IPS-15b (cell line): ENCODE results near the gene FUT4.
"Not testable (repeated sequence)": the region's sequence is repeated elsewhere in the genome, so short reads cannot be mapped to it uniquely, and the experiment has no call there.

ENCODE experiments used
- H3K27me3 ChIP-seq: one replicate; pipeline ENCODE4 v1.6.1; 2013; ENCODE audit warnings: low read length; ENCODE audit not compliant: control insufficient read depth, insufficient read depth
- H3K36me3 ChIP-seq: one replicate; pipeline ENCODE4 v1.6.1; 2013; ENCODE audit warnings: low read length; ENCODE audit not compliant: control insufficient read depth, insufficient read depth
- H3K4me1 ChIP-seq: one replicate; pipeline ENCODE4 v1.6.1; 2013; ENCODE audit warnings: mild to moderate bottlenecking, low read length; ENCODE audit not compliant: control insufficient read depth, insufficient read depth
- H3K4me3 ChIP-seq: one replicate; pipeline ENCODE4 v1.5.1; 2013; ENCODE audit warnings: low read depth, low read length
- H3K9ac ChIP-seq: one replicate; pipeline ENCODE4 v1.6.1; 2013; ENCODE audit warnings: low read depth, mild to moderate bottlenecking, low read length
- H3K9me3 ChIP-seq: one replicate; pipeline ENCODE4 v1.6.1; 2013; ENCODE audit warnings: mild to moderate bottlenecking, low read length; ENCODE audit not compliant: control insufficient read depth, insufficient read depth

The FUT4 gene

DNA sequence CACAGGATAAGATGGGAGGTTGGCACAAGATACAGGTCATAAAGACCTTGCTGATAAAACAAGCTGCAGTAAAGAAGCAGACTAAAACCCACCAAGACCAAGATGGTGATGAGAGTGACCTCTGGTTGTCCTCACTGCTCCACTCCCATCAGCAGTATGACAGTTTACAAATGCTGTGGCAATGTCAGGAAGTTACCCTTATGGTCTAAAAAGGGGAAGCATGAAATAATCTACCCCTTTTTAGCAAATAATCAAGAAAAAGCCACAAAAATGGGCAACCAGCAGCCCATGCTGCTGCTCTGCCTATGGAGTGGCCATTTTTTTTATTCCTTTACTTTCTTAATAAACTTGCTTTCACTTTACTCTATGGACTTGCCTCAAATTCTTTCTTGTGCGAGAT is 14.7 kb downstream of the FUT4 start:
- Histone ChIP-seq H3K9ac (no peak overlapping the region), H3K27me3 (no peaks in the 10 kb centered on the region), H3K4me3 (no peak overlapping the region), H3K4me1 (no peaks in the 10 kb centered on the region), H3K9me3 (no peaks in the 10 kb centered on the region), H3K36me3 (no peaks in the 10 kb centered on the region)

DNA sequence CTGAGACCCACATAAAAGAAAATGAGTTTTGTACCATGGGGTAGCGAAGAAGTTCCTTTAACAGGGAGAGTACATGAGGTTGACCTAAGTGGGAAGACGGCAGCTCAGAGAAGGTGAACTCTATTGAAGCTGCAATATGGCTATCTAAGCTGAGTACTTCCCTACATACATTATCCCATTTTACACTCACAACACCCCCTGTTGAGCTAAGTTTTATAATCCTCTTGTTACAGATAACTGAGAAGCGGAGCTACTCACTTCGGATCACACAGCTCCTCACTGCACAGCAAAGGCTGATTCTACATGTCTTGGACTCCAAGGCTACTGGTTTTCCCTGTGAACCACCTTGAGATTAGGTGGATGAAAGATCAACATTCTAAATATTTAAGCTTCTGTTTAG is 15.2 kb downstream of the FUT4 start:
- H3K4me3 ChIP-seq = no peak overlapping the region
- peaks cover 3% of the 10 kb centered on the region for H3K4me1 ChIP-seq
- no peak overlapping the region for H3K9ac ChIP-seq
- no peaks in the 10 kb centered on the region for H3K9me3 ChIP-seq
- no peaks in the 10 kb centered on the region for H3K36me3 ChIP-seq
- no peaks in the 10 kb centered on the region for H3K27me3 ChIP-seq

DNA sequence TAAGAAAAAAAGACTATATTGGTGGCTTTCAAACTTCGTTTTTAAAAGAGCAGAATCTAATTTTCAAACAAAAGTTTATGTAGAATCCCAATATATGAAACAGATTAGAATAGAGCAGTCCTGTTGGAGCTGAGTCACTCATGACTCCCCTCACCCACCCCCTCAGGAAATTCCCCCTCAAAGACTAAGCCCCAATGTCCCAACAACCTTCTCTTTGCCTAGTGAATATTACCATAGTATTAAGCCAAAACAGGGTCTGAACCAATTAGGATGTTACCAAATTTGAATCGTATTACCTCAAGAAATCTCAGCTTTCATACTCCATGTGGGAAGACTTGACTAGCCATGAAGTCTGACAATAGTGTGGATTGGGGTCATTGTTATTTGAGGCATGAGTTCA is 15.6 kb downstream of the FUT4 start:
- H3K36me3 ChIP-seq = no peaks in the 10 kb centered on the region
- H3K9me3 ChIP-seq = no peaks in the 10 kb centered on the region
- no peak overlapping the region for H3K9ac ChIP-seq
- H3K27me3 ChIP-seq = no peaks in the 10 kb centered on the region
- H3K4me1 ChIP-seq = peaks cover 3% of the 10 kb centered on the region
- H3K4me3 ChIP-seq = no peak overlapping the region

DNA sequence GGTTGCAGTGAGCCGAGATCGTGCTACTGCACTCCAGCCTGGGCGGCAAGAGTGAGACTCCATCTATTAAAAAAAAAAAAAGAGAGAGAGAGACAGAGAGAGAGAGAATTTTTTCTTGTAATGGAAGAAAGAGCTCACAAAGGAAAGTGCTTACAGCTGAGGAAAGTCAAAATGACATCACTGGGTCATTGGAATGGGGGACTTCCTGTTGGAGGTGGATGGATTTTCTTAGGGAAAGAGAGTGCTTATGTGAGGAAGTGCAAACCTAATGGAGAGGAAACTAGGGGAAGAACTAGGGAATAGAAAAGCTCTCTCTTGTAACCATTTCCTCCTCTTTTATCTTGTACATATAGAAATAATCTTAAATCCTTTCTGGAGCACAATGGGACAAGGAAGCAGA is 17.1 kb downstream of the FUT4 start:
- Histone ChIP-seq H3K9me3 (no peaks in the 10 kb centered on the region), H3K9ac (no peak overlapping the region), H3K4me1 (peaks cover 3% of the 10 kb centered on the region), H3K27me3 (no peaks in the 10 kb centered on the region), H3K36me3 (no peaks in the 10 kb centered on the region), H3K4me3 (no peak overlapping the region)

DNA sequence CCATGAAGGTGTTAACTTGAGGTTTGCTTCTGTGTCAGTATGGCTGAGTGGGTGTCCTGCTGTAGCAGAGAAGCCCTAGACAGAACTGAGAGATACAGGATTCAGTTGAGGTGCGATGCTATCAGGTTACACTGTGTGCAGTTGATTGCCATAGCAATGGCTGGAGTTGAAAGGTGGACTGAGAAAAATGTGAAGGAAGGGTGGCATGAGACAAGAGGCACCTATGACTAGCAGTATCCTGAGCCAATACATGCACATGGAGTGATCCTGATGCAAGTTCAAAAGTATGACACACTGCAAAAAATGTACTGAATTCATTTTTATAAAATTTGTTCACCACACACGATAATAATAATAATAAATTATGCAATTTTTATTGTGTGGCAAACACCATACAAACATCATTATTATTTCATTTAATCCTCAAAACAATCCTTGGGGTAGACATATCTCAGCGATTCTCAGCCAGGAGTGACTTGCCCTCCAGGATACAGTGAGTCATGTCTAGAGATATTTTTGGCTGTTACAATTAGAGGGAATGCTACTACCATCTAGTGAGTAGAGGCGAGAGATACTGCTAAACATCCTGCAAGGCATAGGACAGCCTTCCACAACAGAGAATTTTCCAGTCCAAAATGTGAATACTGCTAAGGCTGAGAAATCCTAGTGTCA is 19.6 kb downstream of the FUT4 start:
- Histone ChIP-seq H3K4me1 (peaks cover 3% of the 10 kb centered on the region), H3K36me3 (no peaks in the 10 kb centered on the region), H3K27me3 (no peaks in the 10 kb centered on the region), H3K4me3 (no peak overlapping the region), H3K9ac (no peak overlapping the region), H3K9me3 (no peaks in the 10 kb centered on the region)

DNA sequence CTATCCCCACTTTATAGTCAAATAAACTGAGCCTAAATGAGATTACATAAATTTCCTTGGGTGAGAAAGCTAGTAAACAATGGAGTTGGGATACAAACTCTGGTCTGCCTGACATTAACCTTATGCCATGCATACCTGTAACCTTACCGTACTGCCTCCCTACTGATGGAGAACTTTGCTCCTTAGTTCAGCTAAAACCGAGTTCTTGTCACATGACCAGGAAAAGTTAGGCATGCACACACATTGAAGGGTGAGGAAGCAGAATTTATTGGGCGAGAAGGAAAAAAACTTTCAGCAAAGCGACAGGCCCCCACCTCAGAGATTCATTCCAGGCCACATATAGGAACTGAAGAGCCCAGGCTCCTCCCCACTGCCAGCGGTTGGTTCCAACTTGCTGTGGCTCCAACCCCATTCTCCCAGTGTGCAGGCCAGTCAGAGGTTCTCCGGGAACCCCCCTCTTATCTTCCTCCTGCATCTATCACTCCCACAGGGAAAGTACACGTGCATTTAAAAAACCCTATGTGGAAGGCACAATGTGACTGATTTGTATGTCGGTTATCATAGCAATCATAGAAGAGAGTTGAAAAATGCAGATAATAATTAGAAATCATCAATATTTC is 20.2 kb downstream of the FUT4 start:
- Histone ChIP-seq H3K9me3 (no peaks in the 10 kb centered on the region), H3K27me3 (no peaks in the 10 kb centered on the region), H3K4me1 (peaks cover 3% of the 10 kb centered on the region), H3K36me3 (no peaks in the 10 kb centered on the region), H3K9ac (no peak overlapping the region), H3K4me3 (no peak overlapping the region)

DNA sequence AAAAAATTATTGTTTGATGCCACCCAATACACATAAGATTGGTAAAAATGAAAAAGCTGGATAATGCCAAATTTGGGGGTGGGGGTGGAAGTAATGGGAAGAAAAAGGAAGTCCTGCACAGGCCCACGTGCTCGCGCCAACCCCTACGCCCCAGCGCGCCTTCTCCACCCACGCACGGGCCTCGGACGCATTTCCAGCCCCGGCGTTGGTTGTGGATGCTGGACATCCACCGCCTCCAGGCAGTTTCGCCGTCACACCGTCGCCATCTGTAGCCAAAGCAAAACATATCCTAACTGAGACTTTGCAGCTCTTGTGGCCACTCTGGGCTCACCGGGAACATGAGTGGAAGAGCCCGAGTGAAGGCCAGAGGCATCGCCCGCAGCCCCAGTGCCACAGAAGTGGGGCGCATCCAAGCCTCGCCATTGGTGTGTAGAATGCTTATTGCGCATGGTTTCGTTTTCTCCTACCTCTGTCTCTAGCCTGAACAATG is 23.5 kb downstream of the FUT4 start, which contains the start of gene PIWIL4:
PIWIL4 (plus strand) TSS at position 188 of the 490 bp plus-strand sequence; CDS start at position 339, 151 bp downstream.
- no peak within 1 kb of the TSS for H3K4me3 ChIP-seq
- H3K27me3 ChIP-seq = no peaks in the 10 kb centered on the region
- no peaks in the 10 kb centered on the region for H3K9me3 ChIP-seq
- no peaks in the 10 kb centered on the region for H3K36me3 ChIP-seq
- H3K4me1 ChIP-seq = peaks cover 3% of the 10 kb centered on the region
- H3K9ac ChIP-seq = no peak within 1 kb of the TSS

DNA sequence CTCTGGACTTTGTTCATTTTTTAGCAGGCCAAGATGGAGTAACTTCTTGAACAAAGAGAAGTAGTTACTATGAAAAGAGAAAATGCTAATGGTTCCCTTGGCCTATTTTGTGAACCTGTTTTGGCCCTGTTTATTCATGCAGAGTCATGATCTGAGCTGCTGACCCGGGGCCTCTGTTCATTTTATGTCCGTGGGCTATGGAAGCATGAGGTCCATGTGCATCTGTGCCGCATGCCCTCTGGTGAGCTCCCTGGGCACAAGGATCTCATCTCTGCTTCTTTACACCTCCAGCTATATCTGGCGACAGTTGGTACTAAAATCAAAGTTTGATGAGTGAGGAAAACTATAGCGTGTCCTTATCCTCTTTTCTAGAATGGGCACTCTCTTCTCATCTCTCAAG is 24.5 kb downstream of the FUT4 start:
- Histone ChIP-seq H3K4me3 (no peak overlapping the region), H3K9ac (no peak overlapping the region), H3K36me3 (no peaks in the 10 kb centered on the region), H3K4me1 (peaks cover 3% of the 10 kb centered on the region), H3K9me3 (no peaks in the 10 kb centered on the region), H3K27me3 (no peaks in the 10 kb centered on the region)

DNA sequence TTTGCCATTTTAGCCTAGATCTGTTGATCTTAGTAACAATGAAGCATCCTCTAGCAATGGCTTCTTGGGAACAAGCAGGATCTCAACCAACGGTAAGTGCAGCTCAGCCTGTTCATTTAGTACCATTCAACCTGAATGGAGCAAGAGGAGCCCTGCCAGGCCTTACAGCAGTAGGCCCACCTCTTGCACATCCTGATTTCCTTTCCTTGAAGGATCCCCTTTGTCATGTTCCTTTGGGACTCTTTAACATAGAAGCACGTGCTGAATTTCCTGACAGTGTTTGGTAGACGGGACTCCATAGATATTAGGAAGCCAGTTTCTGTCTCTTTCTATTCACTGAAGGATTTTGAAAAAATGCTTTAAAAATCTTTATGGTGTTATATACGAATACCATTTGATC is 25.0 kb downstream of the FUT4 start:
- H3K9me3 ChIP-seq = no peaks in the 10 kb centered on the region
- H3K36me3 ChIP-seq = no peaks in the 10 kb centered on the region
- no peak overlapping the region for H3K4me3 ChIP-seq
- no peaks in the 10 kb centered on the region for H3K27me3 ChIP-seq
- peaks cover 1% of the 10 kb centered on the region for H3K4me1 ChIP-seq
- no peak overlapping the region for H3K9ac ChIP-seq

DNA sequence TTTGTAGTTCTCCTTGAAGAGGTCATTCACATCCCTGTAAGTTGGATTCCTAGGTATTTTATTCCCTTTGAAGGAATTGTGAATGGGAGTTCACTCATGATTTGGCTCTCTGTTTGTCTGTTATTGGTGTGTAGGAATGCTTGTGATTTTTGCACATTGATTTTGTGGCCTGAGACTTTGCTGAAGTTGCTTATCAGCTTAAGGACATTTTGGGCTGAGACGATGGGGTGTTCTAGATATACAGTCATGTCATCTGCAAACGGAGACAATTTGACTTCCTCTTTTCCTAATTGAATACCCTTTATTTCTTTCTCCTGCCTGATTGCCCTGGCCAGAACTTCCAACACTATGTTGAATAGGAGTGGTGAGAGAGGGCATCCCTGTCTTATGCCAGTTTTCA is 29.3 kb downstream of the FUT4 start:
- not testable (repeated sequence) for H3K9ac ChIP-seq, H3K36me3 ChIP-seq, H3K4me1 ChIP-seq, H3K27me3 ChIP-seq, H3K9me3 ChIP-seq, H3K4me3 ChIP-seq

DNA sequence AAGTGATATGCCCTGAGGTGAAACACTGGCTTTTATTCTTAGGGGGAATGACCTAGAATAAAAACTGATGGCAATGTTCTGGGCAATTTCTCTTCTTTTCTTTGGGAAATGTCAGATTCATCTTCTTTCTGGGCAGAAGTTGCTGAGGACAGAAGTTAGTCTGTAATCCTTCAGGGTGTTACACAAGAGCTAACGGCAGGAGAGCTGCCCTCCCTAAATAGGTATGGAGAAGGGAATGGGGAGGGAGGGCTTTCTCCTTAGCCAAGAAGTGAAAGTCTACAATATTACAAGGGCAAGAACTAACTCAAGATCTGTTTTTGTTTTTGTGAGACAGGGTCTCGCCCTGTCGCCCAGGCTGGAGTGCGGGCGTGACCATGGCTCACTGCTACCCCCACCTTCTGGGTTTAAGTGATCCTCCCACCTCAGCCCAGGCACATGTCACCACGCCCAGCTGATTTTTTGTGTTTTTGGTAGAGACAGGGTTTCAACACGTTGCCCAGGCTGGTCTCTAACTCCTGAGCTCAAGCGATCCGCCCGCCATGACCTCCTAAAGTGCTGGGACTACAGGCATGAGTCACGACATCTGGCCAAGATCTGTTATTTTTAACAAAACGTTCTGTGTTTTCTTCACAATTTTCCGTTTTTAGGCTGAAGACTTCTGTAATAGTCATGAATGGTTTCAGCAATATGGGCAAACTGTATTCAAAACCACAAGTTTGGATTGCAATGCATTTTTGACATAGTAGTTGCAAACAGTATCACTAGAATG is 30.7 kb downstream of the FUT4 start:
- H3K36me3 ChIP-seq = no peaks in the 10 kb centered on the region
- H3K4me3 ChIP-seq = no peak overlapping the region
- H3K4me1 ChIP-seq = no peaks in the 10 kb centered on the region
- no peak overlapping the region for H3K9ac ChIP-seq
- peaks cover 6% of the 10 kb centered on the region for H3K27me3 ChIP-seq
- no peaks in the 10 kb centered on the region for H3K9me3 ChIP-seq

DNA sequence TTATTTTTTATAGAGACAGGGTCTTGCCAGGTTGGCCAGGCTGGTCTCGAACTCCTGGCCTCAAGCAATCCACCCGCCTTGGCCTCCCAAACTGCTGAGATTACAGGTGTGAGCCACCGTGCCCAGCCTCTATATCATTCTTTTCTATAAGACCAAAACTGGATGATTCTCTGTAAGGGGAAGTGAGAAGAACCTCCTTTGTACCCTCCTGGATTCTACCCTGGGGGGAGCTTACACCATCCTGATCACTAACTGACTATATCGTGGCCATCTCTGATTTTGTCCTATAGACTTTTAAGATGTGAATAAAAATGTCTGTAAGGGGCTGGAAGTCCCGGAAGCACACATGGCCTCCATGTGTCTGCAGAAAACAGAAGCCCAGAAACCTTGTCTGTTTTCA is 32.6 kb downstream of the FUT4 start:
- Histone ChIP-seq H3K27me3 (peaks cover 6% of the 10 kb centered on the region), H3K9ac (no peak overlapping the region), H3K4me1 (no peaks in the 10 kb centered on the region), H3K9me3 (no peaks in the 10 kb centered on the region), H3K36me3 (no peaks in the 10 kb centered on the region), H3K4me3 (no peak overlapping the region)
